SK-N-SH (cell line): ENCODE data around the gene PYGM. TPM values are rescaled to one million over a fixed set of nuclear protein-coding genes. Genes with fewer than 3 reads are reported as not detected.

ENCODE experiments used
- CTCF ChIA-PET: fragments of 300-600, 350-600 bp; formaldehyde crosslinking; extraction: SDS; loops from one replicate; lab custom pipeline; 2021; lab: Yijun Ruan, JAX
- POLR2A ChIA-PET: fragments of 350-600 bp; sonication (Branson Sonifier 250); formaldehyde crosslinking; extraction: SDS; loops from one replicate; lab custom pipeline; 2020; ENCODE audit warnings: antibody characterized with exemption, inconsistent platforms; lab: Yijun Ruan, JAX
- DNase-seq: peaks from one replicate; pipeline ENCODE4 v3.0.0; 2012
- H2AFZ ChIP-seq: fragments of 200-600 bp; sonication (generic); 2 replicates; pipeline ENCODE4 v1.8.1; 2016; ENCODE audit warnings: antibody characterized with exemption, mild to moderate bottlenecking, low read depth
- H3F3A ChIP-seq: fragments of 200-600 bp; sonication (generic); replicated peaks from 2 replicates; pipeline ENCODE3; 2016; ENCODE audit warnings: antibody characterized with exemption, mild to moderate bottlenecking; ENCODE audit not compliant: insufficient read depth
- H3K27ac ChIP-seq, 2 experiments: fragments of 200-500 bp in 1 of 2; fragments of 200-600 bp in 1 of 2; sonication (Bioruptor generic) in 1 of 2; sonication (generic), shearing (Covaris generic) in 1 of 2; 2 replicates each; pipeline versions ENCODE4 v1.5.1 to v1.6.1; 2014 to 2016; ENCODE audit warnings: low read depth in 2 of 2, inconsistent platforms in 1 of 2, low read length in 1 of 2, mild to moderate bottlenecking in 1 of 2, mixed read lengths in 1 of 2
- H3K27me3 ChIP-seq: fragments of 200-600 bp; sonication (generic), shearing (Covaris generic); 2 replicates; pipeline ENCODE4 v1.6.1; 2016; ENCODE audit warnings: mixed run types; ENCODE audit not compliant: insufficient read depth
- H3K36me3 ChIP-seq, 2 experiments: fragments of 200-500 bp in 1 of 2; fragments of 200-600 bp in 1 of 2; sonication (Bioruptor generic) in 1 of 2; sonication (generic) in 1 of 2; replicated peaks in 1 of 2; 2 replicates each; pipeline versions ENCODE3 to v1.5.1; 2014 to 2016; ENCODE audit warnings: low read length in 1 of 2, mild to moderate bottlenecking in 1 of 2; ENCODE audit not compliant: insufficient read depth in 2 of 2, control insufficient read depth in 1 of 2
- H3K4me1 ChIP-seq, 2 experiments: fragments of 200-500 bp in 1 of 2; fragments of 200-600 bp in 1 of 2; sonication (Bioruptor generic) in 1 of 2; sonication (generic), shearing (Covaris generic) in 1 of 2; 2 replicates each; pipeline versions ENCODE4 v1.5.1 to v1.6.1; 2014 to 2016; ENCODE audit warnings: low read depth in 1 of 2, low read length in 1 of 2, mixed run types in 1 of 2; ENCODE audit not compliant: insufficient read depth in 2 of 2, control insufficient read depth in 1 of 2
- H3K4me2 ChIP-seq: fragments of 200-600 bp; sonication (generic), shearing (Covaris generic); 2 replicates; pipeline ENCODE4 v1.6.1; 2017; ENCODE audit warnings: mixed run types
- H3K4me3 ChIP-seq, 2 experiments: fragments of 200-500 bp in 1 of 2; fragments of 200-600 bp in 1 of 2; sonication (Bioruptor generic) in 1 of 2; sonication (generic), shearing (Covaris generic) in 1 of 2; 2 replicates each; pipeline versions ENCODE4 v1.5.1 to v1.8.1; 2014 to 2016; ENCODE audit warnings: low read depth in 2 of 2, inconsistent platforms in 1 of 2, low read length in 1 of 2, mild to moderate bottlenecking in 1 of 2, mixed read lengths in 1 of 2, moderate library complexity in 1 of 2
- H3K79me2 ChIP-seq: fragments of 200-600 bp; sonication (generic); 2 replicates; pipeline ENCODE4 v1.8.1; 2017; ENCODE audit warnings: mild to moderate bottlenecking; ENCODE audit not compliant: insufficient read depth
- H3K9ac ChIP-seq: fragments of 200-600 bp; sonication (generic); 2 replicates; pipeline ENCODE4 v1.6.1; 2017; ENCODE audit warnings: mixed run types
- H3K9me2 ChIP-seq: fragments of 200-600 bp; sonication (generic); 2 replicates; pipeline ENCODE4 v1.6.1; 2017; ENCODE audit warnings: mixed run types
- H3K9me3 ChIP-seq: fragments of 200-600 bp; sonication (generic); 2 replicates; pipeline ENCODE4 v1.6.1; 2017; ENCODE audit warnings: mixed run types, mild to moderate bottlenecking, moderate library complexity
- H4K20me1 ChIP-seq: fragments of 200-600 bp; sonication (generic); 2 replicates; pipeline ENCODE4 v1.6.1; 2017; ENCODE audit warnings: mild to moderate bottlenecking, mixed run types; ENCODE audit not compliant: insufficient read depth
- EP300 ChIP-seq, 2 experiments: IDR thresholded peaks; 2 replicates each; pipeline versions ENCODE4 v1.4.0 to v1.6.1; 2012; ENCODE audit warnings: borderline replicate concordance in 1 of 2, low read depth in 1 of 2, low read length in 1 of 2
- FOXJ3 ChIP-seq: sonication (generic); formaldehyde crosslinking; IDR thresholded peaks from 2 replicates; pipeline ENCODE4 v1.5.1; 2020; ENCODE audit warnings: mild to moderate bottlenecking, missing genetic modification reagents
- FOXM1 ChIP-seq: IDR thresholded peaks from 2 replicates; pipeline ENCODE4 v1.4.0; 2012; ENCODE audit warnings: low read depth, mild to moderate bottlenecking
- GABPA ChIP-seq: IDR thresholded peaks from 2 replicates; pipeline ENCODE4 v1.4.0; 2012; ENCODE audit warnings: low read depth, mild to moderate bottlenecking
- MAX ChIP-seq: IDR thresholded peaks from 2 replicates; pipeline ENCODE4 v1.4.0; 2012; ENCODE audit warnings: low read depth
- MEF2A ChIP-seq: IDR thresholded peaks from 2 replicates; pipeline ENCODE4 v1.4.0; 2012; ENCODE audit warnings: low read depth, borderline replicate concordance
- MXI1 ChIP-seq: IDR thresholded peaks from 2 replicates; pipeline ENCODE4 v1.6.1; 2012; ENCODE audit warnings: mild to moderate bottlenecking, low read depth, low read length, improper control_type of control experiment
- RCOR1 ChIP-seq: fragments of 150-350 bp; IDR thresholded peaks from 2 replicates; pipeline ENCODE4 v1.6.1; 2017; ENCODE audit warnings: antibody characterized with exemption, low read length
- REST ChIP-seq: IDR thresholded peaks from 2 replicates; pipeline ENCODE4 v1.6.1; 2012; ENCODE audit warnings: mild to moderate bottlenecking, low read depth, low read length, moderate library complexity
- RFX5 ChIP-seq: IDR thresholded peaks from 2 replicates; pipeline ENCODE4 v1.6.1; 2012; ENCODE audit warnings: mild to moderate bottlenecking, improper control_type of control experiment, low read length
- RXRA ChIP-seq: IDR thresholded peaks from 2 replicates; pipeline ENCODE4 v1.4.0; 2012; ENCODE audit warnings: low read depth, mild to moderate bottlenecking, borderline replicate concordance
- SMC3 ChIP-seq: IDR thresholded peaks from 2 replicates; pipeline ENCODE4 v1.6.1; 2012; ENCODE audit warnings: low read depth, low read length, improper control_type of control experiment
- TEAD4 ChIP-seq: IDR thresholded peaks from 2 replicates; pipeline ENCODE4 v1.4.0; 2012; ENCODE audit warnings: mild to moderate bottlenecking, borderline replicate concordance; ENCODE audit not compliant: insufficient read depth
- WGBS: methylation state at CpG from one replicate; pipeline ENCODE4 v1.1.6; 2017; ENCODE audit warnings: low lambda C conversion rate; 5-methylcytosine and 5-hydroxymethylcytosine counted together
- polyA plus RNA-seq, 3 experiments: library from polyadenylated mRNA; depleted of rRNA; stranded (reverse); fragments of >200 nt; gene quantifications; 2 replicates each; pipeline ENCODE4 v1.2.3, GENCODE V29; 2012
- TF ChIP-seq, protein P1 (sequence below): fragments of 150-350 bp; IDR thresholded peaks from 2 replicates; pipeline ENCODE4 v1.6.1; 2016; ENCODE audit warnings: mild to moderate bottlenecking, low read depth, low read length
- TF ChIP-seq, protein P2 (sequence below): IDR thresholded peaks from 2 replicates; pipeline ENCODE4; 2012

The PYGM gene
- polyA plus RNA-seq, 1 of the 3 experiments (the other 2 are of a cell fraction) = 0.08 TPM

DNA sequence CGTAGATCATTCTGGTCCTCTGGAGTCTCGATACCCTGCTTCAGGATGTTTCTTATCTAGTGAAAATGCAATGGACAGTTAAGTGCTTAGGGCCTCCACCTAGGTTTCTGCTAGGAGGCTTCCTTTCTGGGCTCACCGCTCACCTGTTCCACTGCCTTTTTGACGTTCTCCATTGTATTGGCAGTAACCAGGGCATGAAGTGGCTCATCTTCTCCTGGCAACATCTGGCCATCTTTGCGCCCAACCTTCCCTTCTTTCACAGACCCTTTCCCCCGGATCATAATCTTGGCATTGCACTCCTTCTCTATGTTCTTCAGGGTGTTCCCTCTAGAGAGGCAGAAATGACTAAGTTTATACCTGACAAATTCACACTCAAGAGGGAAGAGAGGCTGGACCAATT is 9.5 kb upstream of the PYGM start (continued):
- TF ChIP-seq EP300 (IDR thresholded peaks at IDR 0.05; ENCODE audit: borderline replicate concordance in 1 of 2, low read depth in 1 of 2, low read length in 1 of 2) (no peak), RFX5 (no peak), MXI1 (no peak), GABPA (no peak)
- TF ChIP-seq, protein P1, sequence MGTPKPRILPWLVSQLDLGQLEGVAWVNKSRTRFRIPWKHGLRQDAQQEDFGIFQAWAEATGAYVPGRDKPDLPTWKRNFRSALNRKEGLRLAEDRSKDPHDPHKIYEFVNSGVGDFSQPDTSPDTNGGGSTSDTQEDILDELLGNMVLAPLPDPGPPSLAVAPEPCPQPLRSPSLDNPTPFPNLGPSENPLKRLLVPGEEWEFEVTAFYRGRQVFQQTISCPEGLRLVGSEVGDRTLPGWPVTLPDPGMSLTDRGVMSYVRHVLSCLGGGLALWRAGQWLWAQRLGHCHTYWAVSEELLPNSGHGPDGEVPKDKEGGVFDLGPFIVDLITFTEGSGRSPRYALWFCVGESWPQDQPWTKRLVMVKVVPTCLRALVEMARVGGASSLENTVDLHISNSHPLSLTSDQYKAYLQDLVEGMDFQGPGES = no peak

GRCh38 chr11:64768300-64768694 is 8.5 kb upstream of the PYGM start:
- Histone ChIP-seq H3K9me3 (no peaks in the 10 kb centered on the region), H2AFZ (no peak overlapping the region), H3K79me2 (peaks cover 69% of the 10 kb centered on the region), H3K4me2 (no peak overlapping the region), H3K36me3 (peaks cover 80 to 96% of the 10 kb centered on the region in 2 experiments), H3K4me1 (peaks cover 6 to 13% of the 10 kb centered on the region in 2 experiments; a peak in 3 of 4 replicates), H3F3A (peaks cover 51% of the 10 kb centered on the region), H3K9me2 (no peaks in the 10 kb centered on the region), H3K27me3 (no peaks in the 10 kb centered on the region), H3K4me3 (no peak overlapping the region), H3K9ac (no peak overlapping the region), H4K20me1 (peaks cover 88% of the 10 kb centered on the region), H3K27ac (no peak overlapping the region)
- 90% methylated on average over 5 of the region's 6 CpGs for WGBS
- ChIA-PET CTCF (interaction anchor here (0.6 to 4.4 kb wide), 18 partner anchors 8 to 1061 kb away, joined by 3 to 47 read pairs (median 4); partner anchors contain the start of genes PYGM, RASGRP2 and SF1), POLR2A (no interaction called here)
- no peak for DNase-seq
- TF ChIP-seq REST (no peak), SMC3 (no peak), RXRA (no peak), FOXJ3 (CRISPR knock-in tag) (no peak), RFX5 (no peak), TEAD4 (no peak), EP300 (IDR thresholded peaks at IDR 0.05; ENCODE audit: borderline replicate concordance in 1 of 2, low read depth in 1 of 2, low read length in 1 of 2) (no peak), MEF2A (no peak), RCOR1 (no peak), FOXM1 (no peak), MAX (no peak)
- TF ChIP-seq, protein P2, sequence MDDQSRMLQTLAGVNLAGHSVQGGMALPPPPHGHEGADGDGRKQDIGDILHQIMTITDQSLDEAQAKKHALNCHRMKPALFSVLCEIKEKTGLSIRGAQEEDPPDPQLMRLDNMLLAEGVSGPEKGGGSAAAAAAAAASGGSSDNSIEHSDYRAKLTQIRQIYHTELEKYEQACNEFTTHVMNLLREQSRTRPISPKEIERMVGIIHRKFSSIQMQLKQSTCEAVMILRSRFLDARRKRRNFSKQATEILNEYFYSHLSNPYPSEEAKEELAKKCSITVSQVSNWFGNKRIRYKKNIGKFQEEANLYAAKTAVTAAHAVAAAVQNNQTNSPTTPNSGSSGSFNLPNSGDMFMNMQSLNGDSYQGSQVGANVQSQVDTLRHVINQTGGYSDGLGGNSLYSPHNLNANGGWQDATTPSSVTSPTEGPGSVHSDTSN = no peak
